SK-N-SH treated with all-trans-retinoic acid at 6 μM for 48 hours (cell line): ENCODE measurements around the gene EEFSEC.
A peak's percentile ranks its signal among the peaks of the same experiment; 100 is the strongest.

Source experiments
- ATAC-seq: fragments of 200-7000 bp; cut with Tn5 transposase; 3 replicates; pipeline ENCODE4 v1.9.1; 2020; ENCODE audit warnings: mild to moderate bottlenecking, moderate library complexity
- BACH2 ChIP-seq: fragments of 250-450 bp; sonication (Bioruptor Pico); IDR thresholded peaks from 2 replicates; pipeline ENCODE4 v1.9.0; 2021; ENCODE audit warnings: mild to moderate bottlenecking, borderline replicate concordance
- CREB5 ChIP-seq: fragments of 250-450 bp; sonication (Bioruptor Pico); IDR thresholded peaks from 2 replicates; pipeline ENCODE4 v1.5.1; 2020; ENCODE audit warnings: low read depth, mild to moderate bottlenecking, moderate library complexity
- CSDC2 ChIP-seq: fragments of 250-450 bp; sonication (Bioruptor Pico); IDR thresholded peaks from 2 replicates; pipeline ENCODE4 v1.5.0; 2020; ENCODE audit warnings: mild to moderate bottlenecking, moderate library complexity
- ISL1 ChIP-seq: fragments of 250-450 bp; sonication (Bioruptor Pico); IDR thresholded peaks from 2 replicates; pipeline ENCODE4 v2.1.2; 2022; ENCODE audit warnings: mild to moderate bottlenecking, moderate library complexity
- OSR1 ChIP-seq: fragments of 250-450 bp; sonication (Bioruptor Pico); IDR thresholded peaks from 2 replicates; pipeline ENCODE4 v1.8.0; 2022; ENCODE audit warnings: moderate library complexity, mild to moderate bottlenecking, inconsistent platforms
- RARB ChIP-seq: fragments of 250-450 bp; sonication (Bioruptor Pico); IDR thresholded peaks from 2 replicates; pipeline ENCODE4 v1.8.0; 2021; ENCODE audit warnings: mild to moderate bottlenecking, moderate library complexity
- SNAI2 ChIP-seq: fragments of 250-450 bp; sonication (Bioruptor Pico); IDR thresholded peaks from 2 replicates; pipeline ENCODE4 v1.5.0; 2020; ENCODE audit warnings: mild to moderate bottlenecking, moderate library complexity
- TOX ChIP-seq: fragments of 250-450 bp; sonication (Bioruptor Pico); IDR thresholded peaks from 2 replicates; pipeline ENCODE4 v1.8.0; 2021; ENCODE audit warnings: mild to moderate bottlenecking, moderate library complexity, borderline replicate concordance
- TSHZ2 ChIP-seq: fragments of 250-450 bp; sonication (Bioruptor Pico); IDR thresholded peaks from 2 replicates; pipeline ENCODE4 v1.5.0; 2020; ENCODE audit warnings: mild to moderate bottlenecking, moderate library complexity
- ZC3H10 ChIP-seq: fragments of 250-450 bp; sonication (Bioruptor Pico); IDR thresholded peaks from 2 replicates; pipeline ENCODE4 v1.5.1; 2021; ENCODE audit warnings: mild to moderate bottlenecking, moderate library complexity
- ZFP3 ChIP-seq: fragments of 250-450 bp; sonication (Bioruptor Pico); IDR thresholded peaks from 2 replicates; pipeline ENCODE4 v1.5.0; 2020; ENCODE audit warnings: mild to moderate bottlenecking, moderate library complexity
- ZFP30 ChIP-seq: fragments of 450-650 bp; formaldehyde crosslinking; IDR thresholded peaks from 2 replicates; pipeline ENCODE4 v1.5.0; 2022; ENCODE audit warnings: mild to moderate bottlenecking, moderate library complexity
- ZNF565 ChIP-seq: fragments of 450-650 bp; formaldehyde crosslinking; conservative IDR thresholded peaks from 2 replicates; pipeline ENCODE4 v1.5.0; 2020; ENCODE audit warnings: low read depth, mild to moderate bottlenecking, moderate library complexity
- ZNF70 ChIP-seq: fragments of 450-650 bp; formaldehyde crosslinking; IDR thresholded peaks from 2 replicates; pipeline ENCODE4 v1.5.0; 2020; ENCODE audit warnings: mild to moderate bottlenecking, moderate library complexity
- ZNF8 ChIP-seq: fragments of 450-650 bp; formaldehyde crosslinking; IDR thresholded peaks from 2 replicates; pipeline ENCODE4 v1.5.0; 2020; ENCODE audit warnings: mild to moderate bottlenecking, moderate library complexity

EEFSEC gene

GRCh38 chr3:128297401-128298138, 144.3 kb downstream of the EEFSEC start (continued):
- TF ChIP-seq TSHZ2, result no peak
- no peak for TF ChIP-seq ZFP3 (CRISPR knock-in tag)
- no peak for TF ChIP-seq ZFP30 (CRISPR knock-in tag)
- no peak for TF ChIP-seq ISL1
- TF ChIP-seq, all 23 proteins: peak for 0

GRCh38 chr3:128301186-128302023, 148.1 kb downstream of the EEFSEC start:
- no peak for ATAC-seq
- TF ChIP-seq ISL1 (no peak), CSDC2 (CRISPR knock-in tag) (no peak), RARB (CRISPR knock-in tag) (no peak), BACH2 (CRISPR knock-in tag) (no peak), ZNF8 (no peak), OSR1 (no peak), ZC3H10 (CRISPR knock-in tag) (no peak), ZFP3 (CRISPR knock-in tag) (no peak), ZNF565 (CRISPR knock-in tag) (no peak), ZNF70 (CRISPR knock-in tag) (no peak), TSHZ2 (no peak), CREB5 (no peak)

GRCh38 chr3:128306481-128306880, 153.2 kb downstream of the EEFSEC start:
- no peak for ATAC-seq
- TF ChIP-seq ZNF70 (CRISPR knock-in tag) (no peak), CSDC2 (CRISPR knock-in tag) (no peak), RARB (CRISPR knock-in tag) (no peak), ZNF8 (no peak), TOX (CRISPR knock-in tag) (no peak), ZC3H10 (CRISPR knock-in tag) (no peak), SNAI2 (CRISPR knock-in tag) (no peak)

- ATAC-seq, result peak; percentile 56; the same call in 2 of the 3 replicates
- TF ChIP-seq TSHZ2, result no peak
Observed at GRCh38 chr3:128307029-128307633, 153.8 kb downstream of the EEFSEC start.
